Fibroblast of skin of left quadriceps (primary cell): ENCODE data around the gene SYTL2.

Experiments
- DNase-seq, 2 experiments: peaks; one replicate each; pipeline ENCODE4 v3.0.0-alpha.2; 2013; ENCODE audit warnings: low read depth in 2 of 2

SYTL2 gene

GRCh38 chr11:85651118-85651517 lies 159.8 kb downstream of the SYTL2 start:
- no peak for DNase-seq

DNA sequence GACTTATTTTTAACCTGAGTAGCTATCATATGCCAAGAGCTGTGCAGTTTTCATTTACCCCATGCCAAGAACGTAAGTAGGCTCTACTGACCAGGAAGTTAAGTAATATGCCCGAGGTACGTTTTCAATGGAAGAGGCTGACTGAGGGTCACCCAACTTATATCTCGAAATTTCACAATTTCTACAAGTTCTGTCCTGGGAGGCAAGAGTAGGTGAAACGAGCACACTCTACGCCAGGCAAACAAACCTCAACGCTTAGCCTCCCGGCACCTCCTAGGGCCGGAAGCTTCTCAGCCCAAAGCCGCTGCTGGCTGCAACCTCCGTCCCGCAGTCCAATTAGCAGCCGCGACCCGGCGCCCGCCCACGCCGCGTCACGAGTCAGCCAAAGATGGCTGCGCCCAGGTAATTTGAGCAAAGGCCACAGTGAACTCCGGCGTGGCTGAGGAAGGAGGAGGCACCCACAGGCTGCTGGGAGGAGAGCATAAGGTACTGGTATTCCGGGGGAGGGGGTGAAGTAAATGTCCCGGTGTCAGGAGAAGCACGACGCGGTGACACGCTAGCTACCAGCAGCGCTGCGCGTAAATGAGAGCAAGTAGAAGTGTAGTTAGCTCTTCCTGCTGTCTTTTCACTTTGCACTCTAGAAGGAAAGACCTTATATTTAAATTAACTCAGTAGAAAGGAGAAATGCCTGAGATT lies 163.2 kb downstream of the SYTL2 start, which contains the start of gene TMEM126A:
TMEM126A (plus strand) TSS at position 364 of the 696 bp plus-strand sequence. CDS start 2,289 bp downstream, outside the sequence.
- DNase-seq = peak; percentile 39 to 52

DNA sequence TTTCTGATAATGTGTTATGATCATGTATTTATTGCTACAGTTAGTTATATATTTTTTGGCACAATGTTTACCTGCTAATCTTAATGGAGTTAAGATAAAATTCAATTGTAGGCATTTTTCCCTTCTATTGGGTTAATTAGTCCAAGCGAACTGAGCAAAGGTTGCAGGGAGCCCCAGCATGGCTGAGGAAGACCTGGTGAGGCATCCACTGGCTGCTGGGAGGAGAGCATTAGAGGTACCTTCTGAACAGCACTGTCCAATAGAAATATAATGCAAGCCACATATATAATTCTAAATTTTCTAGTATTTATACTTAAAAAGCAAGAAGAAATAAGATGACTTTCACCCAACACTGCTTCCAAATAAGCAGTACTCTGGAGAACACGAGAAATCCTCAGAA lies 163.9 kb downstream of the SYTL2 start:
- no peak for DNase-seq
